Cardiac fibroblast (primary cell): ENCODE results near the gene SNRPD3.
"Not testable (repeated sequence)": the region's sequence is repeated elsewhere in the genome, so short reads cannot be mapped to it uniquely, and the experiment has no call there.

Experiments
- DNase-seq, 2 donors: peaks; one replicate each; pipeline versions ENCODE4 v3.0.0 to v3.0.0-alpha.2; 2010; ENCODE audit warnings: low read depth in 2 of 2
- H3K4me3 ChIP-seq, 2 donors: replicated peaks in 1 of 2; 1 replicate in 1 of 2; 2 replicates in 1 of 2; pipeline ENCODE4 v1.5.1; 2011; ENCODE audit warnings: low read depth in 2 of 2, low read length in 2 of 2, mild to moderate bottlenecking in 2 of 2, moderate library complexity in 1 of 2

Gene SNRPD3

DNA sequence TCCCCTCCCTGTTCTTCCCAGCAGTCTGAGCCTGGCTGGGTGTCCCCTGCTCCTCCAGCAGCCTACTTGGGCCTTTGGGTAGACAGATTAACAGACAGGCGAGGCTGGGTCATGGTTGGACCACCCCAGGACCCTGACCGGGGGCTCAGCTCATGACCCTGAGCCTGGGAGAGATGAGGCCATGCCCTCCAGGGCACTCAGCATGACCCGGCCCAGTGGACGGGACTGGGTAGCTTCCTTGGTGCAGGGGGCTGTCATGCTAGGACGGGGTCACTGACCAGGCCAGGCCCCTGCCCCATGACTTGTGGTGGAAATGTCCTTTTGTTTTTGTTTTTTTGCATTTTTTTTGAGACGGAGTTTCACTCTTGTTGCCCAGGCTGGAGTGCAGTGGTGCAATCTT, 52.5 kb downstream of the SNRPD3 start:
- not testable (repeated sequence) for DNase-seq, H3K4me3 ChIP-seq

DNA sequence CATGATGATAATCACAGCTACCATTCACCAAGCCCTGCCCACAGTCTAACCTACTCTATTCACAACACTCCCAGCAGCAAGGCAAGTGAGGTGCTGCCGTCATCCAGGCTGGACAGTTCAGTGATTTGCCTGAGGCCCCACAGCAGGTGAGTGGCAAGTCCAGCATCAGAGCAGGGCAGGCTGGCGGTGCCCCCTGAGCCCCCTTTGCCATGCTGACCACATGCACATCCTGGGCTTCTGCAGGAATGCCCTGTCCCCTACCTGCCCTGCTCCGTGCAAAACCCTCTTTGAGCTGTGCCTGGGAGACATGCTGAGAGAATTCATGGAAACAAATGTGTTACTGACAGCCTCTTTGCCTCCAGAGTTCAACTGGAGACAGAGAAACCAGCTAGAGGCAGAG, 54.1 kb downstream of the SNRPD3 start:
- H3K4me3 ChIP-seq, DNase-seq: not testable (repeated sequence)

GRCh38 chr22:24614794-24615193, 59.0 kb downstream of the SNRPD3 start:
- not testable (repeated sequence) for H3K4me3 ChIP-seq, DNase-seq

- H3K4me3 ChIP-seq, DNase-seq: not testable (repeated sequence)
Measured at GRCh38 chr22:24621244-24621643, 65.4 kb downstream of the SNRPD3 start.

DNA sequence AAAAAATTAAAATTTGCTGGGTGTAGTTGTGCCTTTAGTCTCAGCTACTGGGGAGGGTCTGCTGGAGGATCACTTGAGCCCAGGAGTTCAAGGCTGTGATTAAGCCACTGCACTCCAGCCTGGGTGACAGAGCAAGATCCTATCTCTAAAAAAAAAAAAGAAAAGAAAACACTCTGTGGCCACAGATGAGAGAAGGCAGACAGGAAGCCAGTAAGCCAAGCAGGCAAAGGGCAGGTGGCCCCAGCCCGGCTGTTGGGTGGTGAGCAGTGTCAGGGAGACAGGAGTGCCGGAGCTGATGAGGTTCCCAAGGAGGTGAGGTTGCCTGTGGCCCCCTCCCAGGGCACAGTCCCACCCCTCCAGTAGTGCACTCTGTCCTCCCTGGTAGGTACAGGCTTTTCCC, 66.8 kb downstream of the SNRPD3 start:
- H3K4me3 ChIP-seq, DNase-seq: not testable (repeated sequence)
